Lung (tissue), 12 donors: Measurements from ENCODE around the gene ZNF618. TPM values are rescaled to one million over a fixed set of nuclear protein-coding genes. Genes with fewer than 3 reads are reported as not detected.

Source experiments
- ATAC-seq: fragments of 200-7000 bp; cut with Tn5 transposase; one replicate; pipeline ENCODE4 v1.9.1; 2020; ENCODE audit warnings: moderate number of reproducible peaks; ENCODE audit not compliant: insufficient read depth, low FRiP score
- DNase-seq, 3 donors: peaks; one replicate each; pipeline ENCODE4 v3.0.0-alpha.2; 2013 to 2017
- H3K27ac ChIP-seq, 2 donors: one replicate each; pipeline ENCODE4 v1.5.1; 2013; ENCODE audit warnings: mild to moderate bottlenecking in 2 of 2, moderate library complexity in 2 of 2, control low read depth in 1 of 2, inconsistent platforms in 1 of 2, low read depth in 1 of 2, low read length in 1 of 2
- H3K27me3 ChIP-seq, 3 donors: one replicate each; pipeline ENCODE4 v1.5.1; 2013; ENCODE audit warnings: low read length in 2 of 3; ENCODE audit not compliant: control insufficient read depth in 3 of 3, insufficient read depth in 3 of 3
- H3K36me3 ChIP-seq, 4 donors: one replicate each; pipeline ENCODE4 v1.5.1; 2013; ENCODE audit warnings: low read length in 4 of 4, mild to moderate bottlenecking in 1 of 4, moderate library complexity in 1 of 4; ENCODE audit not compliant: control insufficient read depth in 4 of 4, insufficient read depth in 4 of 4
- H3K4me1 ChIP-seq, 5 donors: one replicate each; pipeline ENCODE4 v1.5.1; 2013; ENCODE audit warnings: low read length in 5 of 5, mild to moderate bottlenecking in 2 of 5, moderate library complexity in 1 of 5; ENCODE audit not compliant: control insufficient read depth in 5 of 5, insufficient read depth in 5 of 5
- H3K4me3 ChIP-seq: one replicate; pipeline ENCODE4 v1.5.1; 2013; ENCODE audit warnings: mild to moderate bottlenecking, control low read depth, moderate library complexity
- H3K9ac ChIP-seq, 2 donors: one replicate each; pipeline ENCODE4 v1.5.1; 2013; ENCODE audit warnings: low read length in 2 of 2, control low read depth in 1 of 2; ENCODE audit not compliant: insufficient read depth in 1 of 2
- H3K9me3 ChIP-seq, 4 donors: one replicate each; pipeline ENCODE4 v1.5.1; 2013; ENCODE audit warnings: low read length in 3 of 4, mild to moderate bottlenecking in 1 of 4, moderate library complexity in 1 of 4; ENCODE audit not compliant: control insufficient read depth in 4 of 4, insufficient read depth in 3 of 4
- WGBS, 2 donors: extraction: QIAGEN DNeasy Blood & Tissue Kit; methylation state at CpG; one replicate each; pipeline ENCODE4 v1.1.7; 2013; 5-methylcytosine and 5-hydroxymethylcytosine counted together
- polyA plus RNA-seq, 2 donors: library from polyadenylated mRNA; stranded (reverse); fragments of 200-250 nt; gene quantifications; one replicate each; pipeline ENCODE4 v1.2.1, GENCODE V29; 2013
- total RNA-seq, 2 donors: library from RNA; depleted of rRNA in 1 of 2; stranded (reverse); fragments of >200 nt in 1 of 2; gene quantifications; one replicate each; pipeline ENCODE4 v1.2.1, GENCODE V29; 2014 to 2021
- TF ChIP-seq, protein P1 (sequence below): IDR thresholded peaks from 2 replicates; pipeline ENCODE4 v1.5.1; 2012; ENCODE audit warnings: mild to moderate bottlenecking; ENCODE audit errors: control extremely low read depth, extremely low read depth
- donor health status: control.
- donor health status: control.
- donor health status: Bipolar disorder and iron deficiency.
- donor health status: healthy.
- donor health status: DM: yes; HTN: yes; CAD: no.

ZNF618 gene
- total and polyA plus RNA-seq, 4 donors, result 1.6 to 16.3 (median 6.0) TPM

- H3K9ac ChIP-seq, result no peak overlapping the region
- DNase-seq (no peak), ATAC-seq (no peak)
- H3K36me3 ChIP-seq, result peaks cover 0 to 12% (median 1%) of the 10 kb centered on the region in 4 donors
- H3K9me3 ChIP-seq, result peaks cover 0 to 5% (median 1%) of the 10 kb centered on the region in 4 donors
- H3K27me3 ChIP-seq, result no peaks in the 10 kb centered on the region
- peaks cover 0 to 7% (median 0%) of the 10 kb centered on the region in 5 donors for H3K4me1 ChIP-seq
- WGBS, 2 donors, result 91 to 92% methylated on average over 13 of the region's 13 CpGs
- H3K27ac ChIP-seq, result no peak overlapping the region
- TF ChIP-seq, protein P1, sequence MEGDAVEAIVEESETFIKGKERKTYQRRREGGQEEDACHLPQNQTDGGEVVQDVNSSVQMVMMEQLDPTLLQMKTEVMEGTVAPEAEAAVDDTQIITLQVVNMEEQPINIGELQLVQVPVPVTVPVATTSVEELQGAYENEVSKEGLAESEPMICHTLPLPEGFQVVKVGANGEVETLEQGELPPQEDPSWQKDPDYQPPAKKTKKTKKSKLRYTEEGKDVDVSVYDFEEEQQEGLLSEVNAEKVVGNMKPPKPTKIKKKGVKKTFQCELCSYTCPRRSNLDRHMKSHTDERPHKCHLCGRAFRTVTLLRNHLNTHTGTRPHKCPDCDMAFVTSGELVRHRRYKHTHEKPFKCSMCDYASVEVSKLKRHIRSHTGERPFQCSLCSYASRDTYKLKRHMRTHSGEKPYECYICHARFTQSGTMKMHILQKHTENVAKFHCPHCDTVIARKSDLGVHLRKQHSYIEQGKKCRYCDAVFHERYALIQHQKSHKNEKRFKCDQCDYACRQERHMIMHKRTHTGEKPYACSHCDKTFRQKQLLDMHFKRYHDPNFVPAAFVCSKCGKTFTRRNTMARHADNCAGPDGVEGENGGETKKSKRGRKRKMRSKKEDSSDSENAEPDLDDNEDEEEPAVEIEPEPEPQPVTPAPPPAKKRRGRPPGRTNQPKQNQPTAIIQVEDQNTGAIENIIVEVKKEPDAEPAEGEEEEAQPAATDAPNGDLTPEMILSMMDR, result no peak
- H3K4me3 ChIP-seq, result no peak overlapping the region
These were observed 67.3 kb downstream of the ZNF618 start for GRCh38 chr9:113943112-113944009.

GRCh38 chr9:113945784-113946183 lies 69.7 kb downstream of the ZNF618 start:
- TF ChIP-seq, protein P1, result no peak
- ATAC-seq (no peak), DNase-seq (no peak)
- Histone ChIP-seq H3K9ac (no peak overlapping the region), H3K9me3 (no peaks in the 10 kb centered on the region), H3K4me3 (no peak overlapping the region), H3K36me3 (peaks cover 0 to 12% (median 1%) of the 10 kb centered on the region in 4 donors), H3K27me3 (no peaks in the 10 kb centered on the region), H3K27ac (no peak overlapping the region), H3K4me1 (peaks cover 0 to 7% (median 0%) of the 10 kb centered on the region in 5 donors)
- WGBS, 2 donors, result 96 to 98% methylated on average over 8 of the region's 8 CpGs

DNA sequence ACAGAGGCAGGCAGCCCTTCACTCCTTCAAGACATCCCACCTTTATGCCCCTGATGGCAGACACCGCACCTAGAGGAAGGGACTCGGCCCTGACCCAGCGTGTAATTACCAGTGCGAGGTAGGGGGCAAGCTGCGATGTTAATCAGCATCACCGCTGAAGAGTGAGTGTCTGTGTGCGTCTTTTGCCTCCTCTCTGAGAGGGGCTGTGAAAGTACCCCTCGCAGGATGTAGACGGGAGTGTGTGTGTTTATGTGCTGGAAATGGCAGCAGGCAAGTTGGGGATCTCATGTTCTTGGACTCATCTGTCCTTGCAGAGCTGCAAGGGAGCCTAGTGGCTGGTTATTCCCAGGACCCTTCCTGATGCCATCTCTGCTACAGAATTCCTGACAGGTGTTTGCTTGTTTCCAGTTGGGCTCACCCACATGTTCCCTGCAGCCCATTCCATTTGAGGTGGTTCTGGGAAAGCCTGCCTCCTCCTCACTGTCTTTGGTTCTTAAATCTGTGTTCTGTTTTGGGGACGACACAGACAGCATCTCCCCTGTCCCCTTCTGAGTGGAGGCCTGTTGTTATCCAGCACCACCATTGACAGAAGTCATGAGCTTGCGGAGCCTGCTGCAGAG lies 70.5 kb downstream of the ZNF618 start:
- H3K9ac ChIP-seq, result no peak overlapping the region
- H3K27ac ChIP-seq, result no peak overlapping the region
- H3K9me3 ChIP-seq, result no peaks in the 10 kb centered on the region
- WGBS, 2 donors, result 95 to 96% methylated on average over 11 of the region's 11 CpGs
- H3K36me3 ChIP-seq, result peaks cover 0 to 12% (median 1%) of the 10 kb centered on the region in 4 donors
- no peak overlapping the region for H3K4me3 ChIP-seq
- peaks cover 0 to 7% (median 0%) of the 10 kb centered on the region in 5 donors for H3K4me1 ChIP-seq
- ATAC-seq (no peak), DNase-seq (no peak)
- H3K27me3 ChIP-seq, result no peaks in the 10 kb centered on the region
- TF ChIP-seq, protein P1, result no peak
